Measurements from ENCODE around the gene SLC9C1. TPM values are rescaled to one million over a fixed set of nuclear protein-coding genes. Genes with fewer than 3 reads are reported as not detected.

SLC9C1 gene
- total and polyA plus RNA-seq, 2 of the 4 experiments (the other 2 are of a cell fraction), result not detected

DNA sequence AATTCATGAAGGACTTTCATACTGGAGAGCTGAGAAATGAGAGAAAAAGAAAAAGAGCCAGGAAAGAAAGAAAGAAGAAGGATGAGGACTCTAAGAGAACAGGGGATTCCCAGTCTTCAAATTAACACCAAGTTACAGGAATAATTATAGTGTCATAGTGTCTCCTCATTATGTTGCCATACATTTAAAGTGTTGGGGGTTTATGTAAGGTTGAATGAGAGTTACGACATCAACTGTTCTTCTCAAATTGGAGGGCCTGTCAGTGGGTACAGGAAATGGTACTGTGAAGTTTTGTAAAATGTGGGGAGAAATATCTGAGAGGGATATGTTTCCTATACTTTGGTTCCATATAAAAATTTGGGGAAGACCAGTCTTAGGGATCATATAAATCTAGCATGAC, 26.7 kb upstream of the SLC9C1 start:
- H2AK9ac ChIP-seq (replicated peaks; ENCODE audit: low read depth, low read length, poor library complexity), result no peak overlapping the region
- no peak for ATAC-seq (ENCODE audit: low read depth)
- no peak overlapping the region for H3K4me2 ChIP-seq (ENCODE audit: low read depth, low read length)
- H4K5ac ChIP-seq (ENCODE audit: low read depth, low read length), result no peak overlapping the region
- BruUV-seq (replicated peaks), result no TSS peak
- H3K4ac ChIP-seq (ENCODE audit: low read depth, low read length), result no peak overlapping the region
- dilution Hi-C loops (cut with HindIII; ENCODE audit: low sequenced_read_pairs, unreplicated experiment), result loop anchor here (25.0 kb wide), 1 partner anchor 192 kb away; no protein-coding TSS in a partner anchor
- no peak overlapping the region for H2BK20ac ChIP-seq (ENCODE audit: low read depth, low read length)
- no peak overlapping the region for H3K56ac ChIP-seq (ENCODE audit: extremely low read depth, insufficient read depth, low read length)
- H3K9me1 ChIP-seq (ENCODE audit: insufficient read depth, low read length), result no peaks in the 10 kb centered on the region
- no peak overlapping the region for H2AK5ac ChIP-seq (ENCODE audit: low read depth, low read length)
- intact Hi-C loops (cut with micrococcal nuclease), result no loop called here
- no peak overlapping the region for H3K23ac ChIP-seq (ENCODE audit: low read depth, low read length)
- no peak overlapping the region for H2BK120ac ChIP-seq (ENCODE audit: low read depth, low read length)
- H3K27ac ChIP-seq (ENCODE audit: insufficient read depth, low read length), result no peak overlapping the region
- no peak overlapping the region for H4K8ac ChIP-seq (ENCODE audit: low read depth in 2 of 2, low read length in 2 of 2)
- ChIA-PET CTCF (no interaction called here), POLR2A (ENCODE audit: unreplicated experiment) (no interaction called here)
- H2BK5ac ChIP-seq (ENCODE audit: low read depth, low read length, poor library complexity, severe bottlenecking), result no peak overlapping the region
- H3K9ac ChIP-seq (ENCODE audit: low read depth, low read length), result no peak overlapping the region
- no peaks in the 10 kb centered on the region for H4K20me1 ChIP-seq (ENCODE audit: insufficient read depth, low read length)
- H3K14ac ChIP-seq (replicated peaks; ENCODE audit: low read depth, low read length), result no peak overlapping the region
- no peak overlapping the region for H3K4me3 ChIP-seq (ENCODE audit: insufficient read depth, low read depth, low read length)
- H2BK15ac ChIP-seq (ENCODE audit: low read depth, low read length), result no peak overlapping the region
- no peak overlapping the region for H3K18ac ChIP-seq (ENCODE audit: low read depth, low read length)
- TF ChIP-seq, protein P1, sequence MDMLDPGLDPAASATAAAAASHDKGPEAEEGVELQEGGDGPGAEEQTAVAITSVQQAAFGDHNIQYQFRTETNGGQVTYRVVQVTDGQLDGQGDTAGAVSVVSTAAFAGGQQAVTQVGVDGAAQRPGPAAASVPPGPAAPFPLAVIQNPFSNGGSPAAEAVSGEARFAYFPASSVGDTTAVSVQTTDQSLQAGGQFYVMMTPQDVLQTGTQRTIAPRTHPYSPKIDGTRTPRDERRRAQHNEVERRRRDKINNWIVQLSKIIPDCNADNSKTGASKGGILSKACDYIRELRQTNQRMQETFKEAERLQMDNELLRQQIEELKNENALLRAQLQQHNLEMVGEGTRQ (IDR thresholded peaks at IDR 0.05; ENCODE audit: low read depth, low read length), result no peak
- TF ChIP-seq FOS (IDR thresholded peaks at IDR 0.05; ENCODE audit: low read depth, low read length) (no peak), MXI1 (IDR thresholded peaks at IDR 0.05; ENCODE audit: borderline replicate concordance, low read depth, low read length) (no peak), CEBPB (IDR thresholded peaks at IDR 0.05; ENCODE audit: low read depth, low read length) (no peak), MAZ (IDR thresholded peaks at IDR 0.05; ENCODE audit: borderline replicate concordance, low read depth, low read length) (no peak), POLR2A (IDR thresholded peaks at IDR 0.05; ENCODE audit: low read depth, low read length) (no peak), RAD21 (IDR thresholded peaks at IDR 0.05; ENCODE audit: low read length) (no peak), RFX5 (IDR thresholded peaks at IDR 0.05; ENCODE audit: low read depth, low read length) (no peak), NFE2L2 (IDR thresholded peaks at IDR 0.05; ENCODE audit: low read depth, low read length) (no peak), BHLHE40 (IDR thresholded peaks at IDR 0.05; ENCODE audit: low read depth, low read length) (no peak), RCOR1 (IDR thresholded peaks at IDR 0.05; ENCODE audit: insufficient replicate concordance, low read length) (no peak), SMC3 (IDR thresholded peaks at IDR 0.05; ENCODE audit: low read depth, low read length) (no peak), CHD1 (IDR thresholded peaks at IDR 0.05; ENCODE audit: low read depth, low read length) (no peak)
- TF ChIP-seq, protein P2, sequence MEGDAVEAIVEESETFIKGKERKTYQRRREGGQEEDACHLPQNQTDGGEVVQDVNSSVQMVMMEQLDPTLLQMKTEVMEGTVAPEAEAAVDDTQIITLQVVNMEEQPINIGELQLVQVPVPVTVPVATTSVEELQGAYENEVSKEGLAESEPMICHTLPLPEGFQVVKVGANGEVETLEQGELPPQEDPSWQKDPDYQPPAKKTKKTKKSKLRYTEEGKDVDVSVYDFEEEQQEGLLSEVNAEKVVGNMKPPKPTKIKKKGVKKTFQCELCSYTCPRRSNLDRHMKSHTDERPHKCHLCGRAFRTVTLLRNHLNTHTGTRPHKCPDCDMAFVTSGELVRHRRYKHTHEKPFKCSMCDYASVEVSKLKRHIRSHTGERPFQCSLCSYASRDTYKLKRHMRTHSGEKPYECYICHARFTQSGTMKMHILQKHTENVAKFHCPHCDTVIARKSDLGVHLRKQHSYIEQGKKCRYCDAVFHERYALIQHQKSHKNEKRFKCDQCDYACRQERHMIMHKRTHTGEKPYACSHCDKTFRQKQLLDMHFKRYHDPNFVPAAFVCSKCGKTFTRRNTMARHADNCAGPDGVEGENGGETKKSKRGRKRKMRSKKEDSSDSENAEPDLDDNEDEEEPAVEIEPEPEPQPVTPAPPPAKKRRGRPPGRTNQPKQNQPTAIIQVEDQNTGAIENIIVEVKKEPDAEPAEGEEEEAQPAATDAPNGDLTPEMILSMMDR (conservative IDR thresholded peaks at IDR 0.05; ENCODE audit: low read depth, low read length), result no peak
- TF ChIP-seq, protein P3, sequence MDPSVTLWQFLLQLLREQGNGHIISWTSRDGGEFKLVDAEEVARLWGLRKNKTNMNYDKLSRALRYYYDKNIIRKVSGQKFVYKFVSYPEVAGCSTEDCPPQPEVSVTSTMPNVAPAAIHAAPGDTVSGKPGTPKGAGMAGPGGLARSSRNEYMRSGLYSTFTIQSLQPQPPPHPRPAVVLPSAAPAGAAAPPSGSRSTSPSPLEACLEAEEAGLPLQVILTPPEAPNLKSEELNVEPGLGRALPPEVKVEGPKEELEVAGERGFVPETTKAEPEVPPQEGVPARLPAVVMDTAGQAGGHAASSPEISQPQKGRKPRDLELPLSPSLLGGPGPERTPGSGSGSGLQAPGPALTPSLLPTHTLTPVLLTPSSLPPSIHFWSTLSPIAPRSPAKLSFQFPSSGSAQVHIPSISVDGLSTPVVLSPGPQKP (IDR thresholded peaks at IDR 0.05; ENCODE audit: borderline replicate concordance, low read depth, low read length), result no peak
- in situ Hi-C loops (cut with MboI; ENCODE audit: low sequenced_read_pairs), result loop anchor here (25.0 kb wide), 1 partner anchor 667 kb away; the partner anchor contains the start of genes CD200R1 and GTPBP8
- no peak overlapping the region for H4K91ac ChIP-seq (ENCODE audit: insufficient read depth, low read depth, low read length)
- WGBS, 2 experiments (ENCODE audit: extremely low coverage in 2 of 2, insufficient read length in 1 of 2), result no CpG with 5 or more reads among the region's 1 CpG
- no peaks in the 10 kb centered on the region for H3K4me1 ChIP-seq (ENCODE audit: control insufficient read depth, insufficient read depth, low read length)
- H3K27me3 ChIP-seq (ENCODE audit: control insufficient read depth, insufficient read depth, low read length), result peaks cover 10% of the 10 kb centered on the region
- 0 out of 2 replicates have a peak, but pooled peaks cover 2% of the 10 kb centered on the region for H3K9me3 ChIP-seq (ENCODE audit: control insufficient read depth, insufficient read depth, low read length)
- no peak for DNase-seq
- H3K36me3 ChIP-seq (ENCODE audit: control insufficient read depth, insufficient read depth, low read length), result no peaks in the 10 kb centered on the region
- no peaks in the 10 kb centered on the region for H3K79me1 ChIP-seq (ENCODE audit: low read depth in 1 of 2, low read length in 2 of 2)
- no peak overlapping the region for H2AFZ ChIP-seq (replicated peaks; ENCODE audit: low read length, poor library complexity)

Measured in IMR-90 (cell line).